ENCODE data around the gene CCDC148.

Gene CCDC148

DNA sequence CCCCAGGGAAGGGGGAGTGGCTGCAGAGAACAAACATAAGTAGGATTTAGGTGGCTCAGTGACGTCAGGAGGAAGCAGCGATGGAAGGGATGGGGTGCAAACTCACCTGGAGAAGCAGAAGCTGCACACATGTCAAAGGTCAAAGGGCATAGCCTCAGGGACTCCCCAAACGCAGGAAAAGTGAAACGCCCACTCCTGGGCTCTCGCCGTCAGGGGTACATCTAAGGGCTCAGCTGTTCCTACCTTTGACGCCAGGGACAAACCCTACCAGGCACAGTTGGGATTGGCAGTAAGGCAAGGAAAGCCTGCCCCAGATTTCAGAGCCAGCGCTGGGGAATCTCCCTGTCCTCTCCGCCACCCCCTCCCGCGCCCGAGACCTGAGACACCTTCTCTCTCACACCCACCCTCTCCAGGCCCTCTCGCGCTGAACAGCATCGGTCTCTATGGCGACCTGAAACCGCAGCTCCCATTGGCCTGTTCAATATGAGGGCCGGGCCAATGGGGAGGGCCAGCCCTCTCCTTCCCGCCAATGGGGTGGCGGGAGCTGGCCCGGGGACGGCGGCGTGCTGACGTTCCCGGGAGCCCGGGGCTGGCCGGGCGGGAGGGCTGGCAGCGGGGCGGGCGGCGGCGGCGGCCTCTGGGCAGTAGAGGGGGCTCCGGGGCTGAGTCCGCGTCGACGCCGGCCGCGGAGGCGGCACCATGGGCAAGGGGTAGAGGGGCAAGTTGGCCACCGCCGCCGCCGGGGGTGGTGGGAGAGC, at the start of gene CCDC148, which contains the start of gene PKP4:
TSS of gene CCDC148 (minus strand) at position 445 of the 758 bp plus-strand sequence. CDS start at position 131, 314 bp downstream.
TSS of gene PKP4 (plus strand) at position 644 of the 758 bp plus-strand sequence. CDS start 76,233 bp downstream, outside the sequence.
- peak; percentile 86 for DNase-seq

GRCh38 chr2:158505448-158505934, 48.9 kb upstream of the CCDC148 start:
- DNase-seq = no peak

- DNase-seq = no peak
Measured at GRCh38 chr2:158504088-158504487, 47.5 kb upstream of the CCDC148 start.

GRCh38 chr2:158502974-158503373, 46.4 kb upstream of the CCDC148 start:
- no peak for DNase-seq

- DNase-seq = no peak
Measured at GRCh38 chr2:158501301-158501700, 44.7 kb upstream of the CCDC148 start.

DNA sequence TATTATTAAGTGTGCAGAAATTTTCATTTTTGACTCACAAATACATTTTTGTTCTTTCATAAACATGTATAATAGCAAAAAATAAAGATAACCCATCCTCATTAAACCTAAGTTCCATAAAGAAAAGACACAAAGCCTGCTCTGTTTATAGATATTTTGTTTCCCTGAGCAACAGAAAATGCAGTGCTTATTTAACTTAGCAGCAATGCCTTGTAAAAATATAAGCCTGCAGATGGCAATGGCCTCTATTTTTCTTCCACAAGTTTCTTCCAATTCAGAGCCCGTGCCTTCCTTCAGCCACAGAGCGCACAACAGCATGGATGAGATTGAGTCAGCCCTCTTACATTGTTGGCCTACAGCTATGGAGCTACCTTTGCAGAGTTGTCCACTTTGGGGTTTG, 43.8 kb upstream of the CCDC148 start:
- DNase-seq = no peak

DNA sequence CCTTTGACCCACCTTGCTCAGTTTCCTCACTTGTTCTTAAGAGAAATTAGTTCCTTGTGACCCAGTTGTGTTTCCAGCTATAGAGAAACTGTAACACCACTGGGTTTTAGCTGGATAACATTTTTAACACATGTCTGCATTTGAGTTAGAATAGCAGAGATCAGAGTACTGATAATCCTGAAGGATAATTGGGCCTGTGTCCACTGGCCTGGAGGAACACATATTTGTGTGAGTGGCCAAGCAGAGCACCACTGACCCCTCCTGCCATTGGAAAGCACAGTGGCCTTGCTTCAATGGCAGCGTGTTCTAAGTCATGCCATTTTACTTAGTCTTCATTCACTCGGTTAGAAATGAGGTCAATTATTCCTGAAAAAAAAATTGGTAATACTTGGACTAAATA, 42.8 kb upstream of the CCDC148 start:
- DNase-seq = no peak

DNA sequence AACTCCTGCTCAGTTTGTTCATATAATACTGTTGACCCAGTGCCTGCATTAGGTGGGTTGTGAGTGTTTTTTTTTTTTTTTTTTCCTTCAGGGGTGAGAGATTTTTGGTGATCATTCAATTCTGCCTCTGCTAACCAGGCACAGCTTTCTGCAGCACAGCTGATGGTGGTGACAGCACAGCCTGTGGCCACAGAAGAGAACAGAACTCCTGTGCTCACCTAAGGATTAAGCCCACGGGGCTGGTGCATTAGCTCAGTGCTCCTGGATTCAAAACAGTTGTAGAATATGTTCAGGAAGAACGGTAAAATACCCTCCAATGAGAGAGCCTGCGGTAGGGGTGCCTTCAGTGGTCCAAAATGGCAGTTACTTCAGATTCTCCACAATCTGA, 42.2 kb upstream of the CCDC148 start:
- DNase-seq = no peak

GRCh38 chr2:158498043-158498748, 41.6 kb upstream of the CCDC148 start:
- no peak for DNase-seq

GRCh38 chr2:158497486-158497885, 40.9 kb upstream of the CCDC148 start:
- no peak for DNase-seq

- no peak for DNase-seq
Measured at GRCh38 chr2:158496986-158497385, 40.4 kb upstream of the CCDC148 start.

DNA sequence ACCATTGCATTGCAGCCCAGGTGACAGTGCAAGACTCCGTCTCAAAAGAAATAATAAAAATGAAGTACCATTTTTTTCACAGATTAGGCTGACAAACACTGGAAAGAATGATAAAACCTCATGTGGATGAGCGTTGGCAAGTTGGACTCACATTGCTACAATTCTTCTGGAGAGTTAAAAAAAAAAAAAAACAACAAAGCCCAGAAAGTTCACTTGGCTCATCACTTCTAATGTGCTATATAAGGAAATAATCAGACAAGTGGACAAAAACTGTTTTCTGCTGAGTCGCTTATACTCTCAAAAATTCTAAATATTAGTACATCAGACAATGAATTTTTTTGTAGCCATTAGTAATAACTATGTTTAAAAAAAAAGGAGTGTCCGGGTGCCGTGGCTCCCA, 38.6 kb upstream of the CCDC148 start:
- DNase-seq = peak; percentile 57

DNA sequence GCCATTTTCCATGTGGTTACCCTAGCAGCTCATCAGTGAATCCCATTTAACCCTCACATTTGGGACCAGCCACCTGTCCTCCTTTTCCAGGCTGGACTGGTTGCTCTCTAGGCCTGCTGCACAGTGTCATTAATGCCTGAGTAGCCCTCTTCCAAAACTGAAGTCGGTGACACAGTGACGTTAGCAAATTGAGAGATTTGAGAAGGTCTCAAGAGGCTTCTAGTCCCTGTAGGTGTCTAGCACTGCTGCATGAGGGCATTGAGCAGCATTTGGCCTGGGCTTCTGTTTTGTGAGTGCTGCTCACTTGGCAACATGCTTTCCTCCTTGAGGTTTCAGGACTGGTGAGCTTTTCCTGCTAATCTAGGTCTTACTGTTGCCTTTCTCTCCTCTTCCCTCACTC, 36.9 kb upstream of the CCDC148 start:
- DNase-seq = no peak

- no peak for DNase-seq
Measured at GRCh38 chr2:158491072-158491471, 34.5 kb upstream of the CCDC148 start.

- no peak for DNase-seq
Measured at GRCh38 chr2:158489366-158490112, 33.0 kb upstream of the CCDC148 start.

GRCh38 chr2:158488442-158489216, 32.1 kb upstream of the CCDC148 start:
- DNase-seq = no peak

GRCh38 chr2:158487419-158487818, 30.9 kb upstream of the CCDC148 start:
- peak; percentile 52 for DNase-seq

DNA sequence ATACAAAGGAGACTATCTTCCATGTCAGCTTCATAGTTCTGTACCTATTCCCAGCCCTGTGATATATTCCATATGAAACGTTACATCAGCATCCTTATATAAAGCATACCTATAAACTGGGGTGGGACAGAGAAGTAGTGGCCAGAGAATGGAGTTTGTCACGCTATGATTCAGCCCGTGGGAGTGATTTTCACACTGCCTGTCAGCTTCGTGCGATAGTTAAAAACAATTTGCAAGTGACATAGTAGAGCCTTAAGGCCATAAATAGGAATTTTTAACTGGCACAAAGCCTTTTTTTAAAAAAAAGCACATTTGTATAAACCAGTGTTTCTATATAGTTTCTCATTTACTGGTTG, 30.4 kb upstream of the CCDC148 start:
- no peak for DNase-seq

DNA sequence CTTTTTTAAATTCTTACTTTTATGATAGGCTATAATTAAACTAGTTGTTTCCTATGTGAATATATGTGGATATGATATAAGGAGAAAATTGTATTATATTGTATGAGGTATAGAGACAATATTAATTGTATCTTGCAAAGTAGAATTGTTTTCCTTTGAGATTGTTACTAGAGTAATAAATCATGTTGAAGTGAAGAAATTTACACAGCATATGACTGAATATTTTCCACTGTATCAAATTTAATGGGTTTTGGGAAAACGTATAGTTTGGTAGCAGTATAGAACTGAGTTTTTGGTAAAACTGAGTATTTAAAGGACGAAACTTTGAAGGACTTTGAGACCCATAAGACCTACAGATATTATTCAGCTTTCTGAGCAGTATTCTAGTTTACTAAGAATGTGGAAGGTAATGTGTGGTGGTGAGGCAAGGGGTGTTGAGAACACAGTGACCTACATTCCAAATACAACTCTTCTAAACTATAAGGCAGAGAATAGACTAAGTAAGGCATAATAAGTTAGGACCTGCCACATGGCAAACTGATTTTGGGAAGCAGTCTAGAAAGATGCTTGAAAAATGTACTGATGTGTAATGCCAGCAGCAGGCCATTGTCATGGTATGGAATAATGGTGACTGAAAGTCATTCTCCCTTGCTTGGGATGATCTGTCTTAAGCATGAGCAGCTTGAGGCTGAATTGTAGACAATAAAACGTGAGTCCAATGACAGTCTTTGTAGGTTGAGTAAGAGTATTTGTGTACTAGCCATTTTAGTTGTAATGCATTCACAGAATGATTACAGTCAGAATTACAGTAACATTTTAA, 29.8 kb upstream of the CCDC148 start:
- no peak for DNase-seq

DNA sequence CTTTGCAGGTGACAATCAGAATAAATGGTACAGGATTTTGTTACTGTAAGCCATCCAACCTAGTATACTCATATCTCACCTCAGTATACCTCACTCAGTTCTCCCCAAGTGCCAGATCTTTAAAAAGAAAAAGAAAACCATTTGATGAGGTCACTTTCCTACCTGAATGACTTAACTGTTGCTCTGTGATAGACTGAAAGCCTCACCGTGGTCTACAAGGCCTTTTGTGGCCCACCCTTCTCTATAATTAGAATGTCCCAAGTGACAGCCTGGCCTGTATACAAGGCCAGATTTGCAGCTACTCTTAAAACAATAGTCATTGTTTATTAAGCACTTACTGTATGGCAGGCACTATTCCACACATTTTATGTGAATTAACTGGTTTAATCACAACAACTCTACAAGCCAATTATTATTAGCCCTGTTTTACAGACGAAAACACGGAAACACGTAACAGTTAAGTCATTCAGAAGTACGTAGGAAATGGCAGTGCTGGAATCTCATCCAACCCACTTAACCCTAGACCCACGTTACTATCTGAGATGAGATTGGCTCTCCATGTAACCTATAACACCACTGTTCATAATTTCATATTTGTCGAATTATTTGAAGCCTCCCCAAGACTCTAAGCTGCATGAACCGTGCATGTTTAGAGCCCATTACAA, 28.5 kb upstream of the CCDC148 start:
- DNase-seq = no peak

DNA sequence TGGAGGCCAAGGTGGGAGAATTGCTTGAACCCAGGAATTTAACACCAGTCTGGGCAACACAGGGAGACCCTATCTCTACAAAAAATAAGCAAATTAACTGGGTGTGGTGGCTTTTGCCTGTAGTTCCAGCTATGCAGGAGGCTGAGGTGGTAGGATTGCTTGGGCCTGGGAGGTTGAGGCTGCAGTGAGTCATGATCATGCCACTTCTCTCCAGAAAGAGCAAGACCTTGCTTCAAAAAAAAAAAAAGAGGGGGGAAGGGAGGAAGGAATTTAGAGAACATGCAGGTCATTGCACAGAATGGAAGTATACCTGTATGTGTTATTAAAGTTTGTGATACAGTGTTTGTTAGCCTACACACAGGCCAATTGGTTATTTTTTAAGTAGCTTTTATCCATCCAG, 26.0 kb upstream of the CCDC148 start:
- no peak for DNase-seq
